Adrenal gland (tissue), 12 donors: ENCODE results near the gene ALCAM. TPM values are rescaled to one million over a fixed set of nuclear protein-coding genes. Genes with fewer than 3 reads are reported as not detected.

Experiments
- DNase-seq, 7 donors: peaks; one replicate each; pipeline ENCODE4 v3.0.0-alpha.2; 2019 to 2020
- H3K27ac ChIP-seq, 5 donors: fragments of 200-600 bp; sonication (generic) in 4 of 5; 1 replicate in 3 of 5; 2 replicates in 2 of 5; pipeline versions ENCODE4 v1.5.1 to v1.8.0; 2016 to 2020; ENCODE audit warnings: mild to moderate bottlenecking in 1 of 5
- H3K27me3 ChIP-seq: fragments of 200-600 bp; 2 replicates; pipeline ENCODE4 v1.8.0; 2021
- H3K36me3 ChIP-seq, 2 donors: fragments of 200-600 bp; replicated peaks in 1 of 2; 1 replicate in 1 of 2; 2 replicates in 1 of 2; pipeline versions ENCODE4 v1.5.1 to v1.8.0; 2018 to 2022
- H3K4me1 ChIP-seq, 2 donors: fragments of 200-600 bp; replicated peaks in 1 of 2; 1 replicate in 1 of 2; 2 replicates in 1 of 2; pipeline versions ENCODE4 v1.5.1 to v1.8.0; 2018 to 2021
- H3K4me3 ChIP-seq, 4 donors: fragments of 200-600 bp; sonication (generic) in 3 of 4; one replicate each; pipeline ENCODE4 v1.5.1; 2016 to 2018
- H3K9me3 ChIP-seq, 3 donors: fragments of 200-600 bp; sonication (generic) in 1 of 3; replicated peaks in 1 of 3; 1 replicate in 2 of 3; 2 replicates in 1 of 3; pipeline versions ENCODE4 v1.5.1 to v1.8.0; 2016 to 2021
- POLR2A ChIP-seq, 2 donors: fragments of 450-650 bp; IDR thresholded peaks; one replicate each; pipeline ENCODE4 v1.6.1; 2017; ENCODE audit warnings: antibody characterized with exemption in 2 of 2, mild to moderate bottlenecking in 2 of 2, moderate library complexity in 1 of 2
- WGBS, 4 donors: extraction: QIAGEN DNeasy Blood & Tissue Kit in 2 of 4; methylation state at CpG; one replicate each; pipeline versions ENCODE4 v1.1.5 to v1.1.7; 2013 to 2017; 5-methylcytosine and 5-hydroxymethylcytosine counted together
- intact Hi-C, 2 donors: fragments of 100-400 bp; cut with DNase I; formaldehyde crosslinking; loops; one replicate each; pipeline versions ENCODE4 v1.14.1 to v1.15.0; 2022 to 2023
- polyA plus RNA-seq, 3 donors: library from polyadenylated mRNA; stranded (reverse); fragments of 200-250 nt in 2 of 3; fragments of 350-450 nt in 1 of 3; fragmentation: Illumina TruSeq in 1 of 3; extraction: RNeasy Lipid Tissue Mini Kit (QIAGEN cat#74804) in 1 of 3; gene quantifications; one replicate each; pipeline ENCODE4 v1.2.3, GENCODE V29; 2013 to 2014
- total RNA-seq, 9 donors: library from RNA; depleted of rRNA in 4 of 9; stranded (reverse); fragments of >200 nt in 4 of 9; fragments of 120-200 nt in 1 of 9; fragmentation: NEBNext Ultra II Directional in 1 of 9; extraction: Animal tissue kit (Norgen Biotek cat#: 25700) in 1 of 9; gene quantifications; one replicate each; pipeline versions ENCODE4 v1.1.0 to v1.2.4, GENCODE V29; 2013 to 2023
- TF ChIP-seq, protein P1 (sequence below), 6 experiments: fragments of 450-650 bp in 4 of 6; fragments of 200-600 bp in 2 of 6; sonication (generic) in 1 of 6; IDR thresholded peaks; 1 replicate in 5 of 6; 2 replicates in 1 of 6; pipeline versions ENCODE4 v1.5.1 to v1.8.0; 2016 to 2021; ENCODE audit warnings: antibody characterized with exemption in 6 of 6, mild to moderate bottlenecking in 2 of 6, moderate library complexity in 1 of 6
- donor health status: healthy with polysubstance abuse.
- donor health status: Bipolar disorder and iron deficiency.
- donor health status: DM: yes; HTN: yes; CAD: no.
- donor health status: DM: no; HTN: no; CAD: no.
- donor health status: DM: no; HTN: no; CAD: no.
- donor health status: DM: yes; HTN: yes; CAD: no.

The ALCAM gene
- total and polyA plus RNA-seq, 12 donors, result 9.1 to 64.1 (median 23.9) TPM

DNA sequence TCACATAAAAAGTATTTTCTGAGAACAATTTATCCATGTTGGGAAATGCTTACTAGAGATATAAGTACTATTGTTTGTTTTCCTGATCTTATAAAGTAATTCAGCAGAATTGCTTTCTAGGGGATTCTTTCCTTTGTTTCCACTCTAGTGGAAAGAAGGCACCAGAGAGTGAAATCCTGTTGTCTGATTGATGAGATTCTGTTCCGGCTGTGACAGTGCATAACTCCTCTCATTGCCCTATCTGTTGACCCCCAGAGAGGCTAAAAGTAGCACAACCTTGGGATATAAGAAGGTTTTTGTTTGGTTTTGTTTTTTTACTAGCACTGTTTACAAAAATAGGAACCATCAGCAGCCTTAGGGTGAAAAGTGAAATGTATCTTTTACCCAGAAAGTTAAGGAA lies 114.1 kb downstream of the ALCAM start:
- H3K4me1 ChIP-seq, result no peaks in the 10 kb centered on the region
- no peaks in the 10 kb centered on the region for H3K9me3 ChIP-seq
- H3K27me3 ChIP-seq, result no peaks in the 10 kb centered on the region
- no peaks in the 10 kb centered on the region for H3K36me3 ChIP-seq
- H3K4me3 ChIP-seq, result no peak overlapping the region
- no peak for TF ChIP-seq POLR2A (IDR thresholded peaks at IDR 0.05)
- TF ChIP-seq, protein P1, sequence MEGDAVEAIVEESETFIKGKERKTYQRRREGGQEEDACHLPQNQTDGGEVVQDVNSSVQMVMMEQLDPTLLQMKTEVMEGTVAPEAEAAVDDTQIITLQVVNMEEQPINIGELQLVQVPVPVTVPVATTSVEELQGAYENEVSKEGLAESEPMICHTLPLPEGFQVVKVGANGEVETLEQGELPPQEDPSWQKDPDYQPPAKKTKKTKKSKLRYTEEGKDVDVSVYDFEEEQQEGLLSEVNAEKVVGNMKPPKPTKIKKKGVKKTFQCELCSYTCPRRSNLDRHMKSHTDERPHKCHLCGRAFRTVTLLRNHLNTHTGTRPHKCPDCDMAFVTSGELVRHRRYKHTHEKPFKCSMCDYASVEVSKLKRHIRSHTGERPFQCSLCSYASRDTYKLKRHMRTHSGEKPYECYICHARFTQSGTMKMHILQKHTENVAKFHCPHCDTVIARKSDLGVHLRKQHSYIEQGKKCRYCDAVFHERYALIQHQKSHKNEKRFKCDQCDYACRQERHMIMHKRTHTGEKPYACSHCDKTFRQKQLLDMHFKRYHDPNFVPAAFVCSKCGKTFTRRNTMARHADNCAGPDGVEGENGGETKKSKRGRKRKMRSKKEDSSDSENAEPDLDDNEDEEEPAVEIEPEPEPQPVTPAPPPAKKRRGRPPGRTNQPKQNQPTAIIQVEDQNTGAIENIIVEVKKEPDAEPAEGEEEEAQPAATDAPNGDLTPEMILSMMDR (IDR thresholded peaks at IDR 0.05), result no peak
- no peak for DNase-seq
- no peak overlapping the region for H3K27ac ChIP-seq
- intact Hi-C loops, result no loop called here
- WGBS, 4 donors, result 15 to 29% (median 23%) methylated on average over 1 of the region's 1 CpG

DNA sequence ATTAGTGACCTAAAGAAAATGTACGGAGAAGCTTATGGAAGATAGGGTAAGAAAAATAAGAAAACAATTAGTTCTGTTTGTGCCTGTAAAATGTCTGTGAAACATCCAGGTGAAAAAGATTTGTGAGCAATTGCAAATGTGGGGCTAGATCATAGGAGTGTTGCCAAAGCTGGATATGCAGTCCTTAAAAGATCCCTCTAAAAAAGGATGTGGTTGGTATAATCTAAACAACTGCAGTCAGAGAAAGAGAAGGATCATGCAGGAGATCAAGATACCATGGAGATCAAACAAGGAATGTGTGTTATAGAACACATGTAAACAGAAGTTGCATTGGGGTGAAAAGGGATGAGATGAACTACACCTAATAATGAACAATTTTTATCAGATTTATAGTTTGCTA lies 116.8 kb downstream of the ALCAM start:
- no peaks in the 10 kb centered on the region for H3K4me1 ChIP-seq
- TF ChIP-seq, protein P1 (IDR thresholded peaks at IDR 0.05), result no peak
- TF ChIP-seq POLR2A (IDR thresholded peaks at IDR 0.05), result no peak
- H3K27ac ChIP-seq, result no peak overlapping the region
- no peaks in the 10 kb centered on the region for H3K27me3 ChIP-seq
- no peaks in the 10 kb centered on the region for H3K36me3 ChIP-seq
- no peaks in the 10 kb centered on the region for H3K9me3 ChIP-seq
- WGBS, 4 donors, result 43 to 100% (median 92%) methylated on average over 1 of the region's 1 CpG
- no peak overlapping the region for H3K4me3 ChIP-seq
- intact Hi-C loops, result no loop called here
- no peak for DNase-seq

DNA sequence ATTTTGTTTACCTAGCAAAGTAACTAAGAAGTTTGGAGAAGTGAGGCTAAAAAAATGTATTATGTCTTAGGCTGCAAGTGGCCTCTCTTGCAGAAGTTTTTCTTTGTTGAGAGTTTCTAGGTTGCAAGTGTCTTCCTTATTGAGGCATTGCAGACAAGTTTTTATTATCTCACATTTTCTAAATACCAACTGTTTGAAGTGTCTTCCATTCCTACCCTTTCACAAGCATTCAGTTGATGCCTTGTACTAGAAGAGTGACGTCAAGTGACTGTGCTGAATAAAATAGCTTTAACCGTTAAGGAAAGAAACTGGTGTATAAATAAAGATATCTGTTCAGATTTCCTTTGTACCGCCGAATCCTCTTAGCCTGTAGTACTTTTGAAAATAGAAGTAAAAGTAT lies 123.3 kb downstream of the ALCAM start:
- no peak for TF ChIP-seq POLR2A (IDR thresholded peaks at IDR 0.05)
- intact Hi-C loops, result no loop called here
- Histone ChIP-seq H3K27me3 (no peaks in the 10 kb centered on the region), H3K4me1 (no peaks in the 10 kb centered on the region), H3K4me3 (no peak overlapping the region), H3K9me3 (no peaks in the 10 kb centered on the region), H3K36me3 (no peaks in the 10 kb centered on the region), H3K27ac (no peak overlapping the region)
- 96 to 98% (median 98%) methylated on average over 4 of the region's 4 CpGs for WGBS, 4 donors
- DNase-seq, result no peak

DNA sequence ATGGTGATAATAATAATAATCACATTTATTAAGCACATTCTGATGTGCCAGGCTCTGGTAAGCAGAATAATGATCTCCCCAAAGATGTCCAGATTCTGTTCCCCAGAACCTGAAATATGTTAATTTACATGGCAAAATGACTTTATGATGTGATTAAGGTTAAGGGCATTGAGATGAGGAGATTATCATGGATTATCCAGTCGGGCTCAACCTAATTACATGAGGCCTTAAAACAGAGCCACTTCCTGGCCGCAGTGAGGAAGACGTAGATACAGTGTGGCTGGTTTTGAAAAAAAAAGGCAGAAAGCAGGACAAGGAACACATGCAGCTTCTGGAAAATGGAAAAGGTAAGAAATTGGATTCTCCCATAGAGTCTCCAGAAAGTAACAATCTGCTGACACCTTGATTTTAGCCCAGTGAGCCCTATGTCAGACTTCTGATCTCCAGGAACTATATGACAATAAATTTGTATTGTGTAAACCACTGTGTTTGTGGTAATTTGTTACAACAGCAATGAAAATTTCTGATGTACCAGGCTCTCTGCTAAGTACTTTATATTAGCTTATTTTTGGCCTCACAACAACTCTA lies 126.7 kb downstream of the ALCAM start:
- no peak for DNase-seq
- intact Hi-C loops, result no loop called here
- 83 to 95% (median 91%) methylated on average over 3 of the region's 3 CpGs for WGBS, 4 donors
- TF ChIP-seq, protein P1 (IDR thresholded peaks at IDR 0.05), result no peak
- no peak for TF ChIP-seq POLR2A (IDR thresholded peaks at IDR 0.05)
- H3K9me3 ChIP-seq, result no peaks in the 10 kb centered on the region
- H3K4me1 ChIP-seq, result no peaks in the 10 kb centered on the region
- no peak overlapping the region for H3K4me3 ChIP-seq
- H3K36me3 ChIP-seq, result no peaks in the 10 kb centered on the region
- no peak overlapping the region for H3K27ac ChIP-seq
- no peaks in the 10 kb centered on the region for H3K27me3 ChIP-seq

DNA sequence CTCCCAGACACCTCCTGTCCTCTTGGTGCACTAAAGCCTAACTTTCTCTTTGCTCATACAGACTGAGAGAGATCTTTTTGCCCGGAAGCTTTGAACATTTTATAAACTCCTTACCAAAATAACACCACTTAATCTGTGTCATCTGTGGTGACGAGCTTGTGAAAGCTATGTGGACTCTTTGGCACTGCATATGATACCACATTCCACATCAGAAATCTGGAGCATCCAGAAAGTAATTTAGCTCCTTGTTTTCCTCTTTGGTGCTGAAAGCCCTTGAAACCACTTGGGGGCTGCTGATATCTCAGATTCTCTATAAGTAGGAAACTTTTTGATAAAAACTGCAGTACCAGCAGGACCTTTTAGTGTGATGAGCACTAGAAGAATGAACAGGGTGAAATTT lies 128.3 kb downstream of the ALCAM start:
- DNase-seq, result no peak
- no peaks in the 10 kb centered on the region for H3K9me3 ChIP-seq
- no peaks in the 10 kb centered on the region for H3K4me1 ChIP-seq
- 72 to 91% (median 84%) methylated on average over 2 of the region's 2 CpGs for WGBS, 4 donors
- H3K36me3 ChIP-seq, result no peaks in the 10 kb centered on the region
- no peaks in the 10 kb centered on the region for H3K27me3 ChIP-seq
- TF ChIP-seq, protein P1 (IDR thresholded peaks at IDR 0.05), result no peak
- no peak for TF ChIP-seq POLR2A (IDR thresholded peaks at IDR 0.05)
- H3K4me3 ChIP-seq, result no peak overlapping the region
- no peak overlapping the region for H3K27ac ChIP-seq
- intact Hi-C loops, result no loop called here
